SU-DHL-6 (cell line): ENCODE results near the gene CNPY1.

ENCODE experiments used
- H2AFZ ChIP-seq: fragments of 200-600 bp; sonication (generic); 2 replicates; pipeline ENCODE4 v1.6.1; 2014; ENCODE audit warnings: low read depth, mild to moderate bottlenecking, moderate library complexity, mixed read lengths, antibody characterized with exemption, low read length; ENCODE audit not compliant: severe bottlenecking
- H3F3A ChIP-seq: fragments of 200-600 bp; shearing (Covaris generic); 2 replicates; pipeline ENCODE4 v1.6.0; 2016; ENCODE audit warnings: antibody characterized with exemption, mild to moderate bottlenecking; ENCODE audit not compliant: insufficient read depth
- H3K27ac ChIP-seq: fragments of 200-600 bp; sonication (generic); 2 replicates; pipeline ENCODE4 v1.5.1; 2016; ENCODE audit warnings: low read depth, mild to moderate bottlenecking, low read length, moderate library complexity, mixed read lengths
- H3K27me3 ChIP-seq: fragments of 200-600 bp; sonication (generic), shearing (Covaris generic); 2 replicates; pipeline ENCODE4 v1.6.0; 2014; ENCODE audit warnings: mild to moderate bottlenecking, low read length
- H3K36me3 ChIP-seq: fragments of 200-600 bp; sonication (generic); 2 replicates; pipeline ENCODE4 v1.6.1; 2014; ENCODE audit warnings: mild to moderate bottlenecking, low read length, mixed read lengths
- H3K4me2 ChIP-seq: fragments of 300-600, 200-600 bp; shearing (Covaris generic), sonication (generic); 2 replicates; pipeline ENCODE4 v1.6.0; 2014; ENCODE audit warnings: low read length, low read depth, mild to moderate bottlenecking; ENCODE audit not compliant: poor library complexity, severe bottlenecking
- H3K4me3 ChIP-seq: fragments of 200-600 bp; sonication (generic); 2 replicates; pipeline ENCODE4 v1.5.1; 2014; ENCODE audit warnings: antibody characterized with exemption, low read length, mild to moderate bottlenecking, mixed read lengths; ENCODE audit not compliant: insufficient read depth, poor library complexity, severe bottlenecking
- H3K79me2 ChIP-seq: fragments of 200-600 bp; sonication (generic); 2 replicates; pipeline ENCODE4 v1.6.1; 2014; ENCODE audit warnings: mild to moderate bottlenecking, low read length, moderate library complexity; ENCODE audit not compliant: insufficient read depth
- H3K9ac ChIP-seq: fragments of 200-600 bp; sonication (generic); 2 replicates; pipeline ENCODE4 v1.7.0; 2014; ENCODE audit warnings: mild to moderate bottlenecking, low read length
- H3K9me2 ChIP-seq: fragments of 200-600 bp; sonication (generic); replicated peaks from 2 replicates; pipeline ENCODE4 v1.6.1; 2014; ENCODE audit warnings: low read length; ENCODE audit not compliant: insufficient read depth
- H3K9me3 ChIP-seq: fragments of 200-600 bp; sonication (generic); 2 replicates; pipeline ENCODE4 v1.6.1; 2014; ENCODE audit warnings: low read length, mixed read lengths; ENCODE audit not compliant: insufficient read depth
- H4K20me1 ChIP-seq: fragments of 200-600 bp; sonication (generic); 2 replicates; pipeline ENCODE4 v1.6.1; 2014; ENCODE audit warnings: low read depth, mild to moderate bottlenecking, antibody characterized with exemption, low read length, moderate library complexity, mixed read lengths
- EZH2phosphoT487 ChIP-seq: fragments of 200-600 bp; sonication (generic), shearing (Covaris generic); conservative IDR thresholded peaks from 2 replicates; pipeline ENCODE4 v1.6.1; 2018; ENCODE audit warnings: mild to moderate bottlenecking, antibody characterized with exemption, low read length, moderate library complexity, mixed read lengths
- TF ChIP-seq, protein P1 (sequence below): fragments of 200-600 bp; sonication (generic); IDR thresholded peaks from one replicate; pipeline ENCODE4 v1.5.1; 2017; ENCODE audit warnings: antibody characterized with exemption, mild to moderate bottlenecking, low read length, moderate library complexity; ENCODE audit not compliant: insufficient read depth, poor library complexity, severe bottlenecking

The CNPY1 gene

GRCh38 chr7:155471718-155472117 is 74.6 kb downstream of the CNPY1 start:
- no peaks in the 10 kb centered on the region for H3K79me2 ChIP-seq
- H3K27ac ChIP-seq, result no peak overlapping the region
- no peaks in the 10 kb centered on the region for H3K27me3 ChIP-seq
- H3K9me3 ChIP-seq, result no peaks in the 10 kb centered on the region
- no peak overlapping the region for H3K4me3 ChIP-seq
- TF ChIP-seq, protein P1, sequence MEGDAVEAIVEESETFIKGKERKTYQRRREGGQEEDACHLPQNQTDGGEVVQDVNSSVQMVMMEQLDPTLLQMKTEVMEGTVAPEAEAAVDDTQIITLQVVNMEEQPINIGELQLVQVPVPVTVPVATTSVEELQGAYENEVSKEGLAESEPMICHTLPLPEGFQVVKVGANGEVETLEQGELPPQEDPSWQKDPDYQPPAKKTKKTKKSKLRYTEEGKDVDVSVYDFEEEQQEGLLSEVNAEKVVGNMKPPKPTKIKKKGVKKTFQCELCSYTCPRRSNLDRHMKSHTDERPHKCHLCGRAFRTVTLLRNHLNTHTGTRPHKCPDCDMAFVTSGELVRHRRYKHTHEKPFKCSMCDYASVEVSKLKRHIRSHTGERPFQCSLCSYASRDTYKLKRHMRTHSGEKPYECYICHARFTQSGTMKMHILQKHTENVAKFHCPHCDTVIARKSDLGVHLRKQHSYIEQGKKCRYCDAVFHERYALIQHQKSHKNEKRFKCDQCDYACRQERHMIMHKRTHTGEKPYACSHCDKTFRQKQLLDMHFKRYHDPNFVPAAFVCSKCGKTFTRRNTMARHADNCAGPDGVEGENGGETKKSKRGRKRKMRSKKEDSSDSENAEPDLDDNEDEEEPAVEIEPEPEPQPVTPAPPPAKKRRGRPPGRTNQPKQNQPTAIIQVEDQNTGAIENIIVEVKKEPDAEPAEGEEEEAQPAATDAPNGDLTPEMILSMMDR, result no peak
- no peak for TF ChIP-seq EZH2phosphoT487
- H2AFZ ChIP-seq, result no peak overlapping the region
- no peak overlapping the region for H3K4me2 ChIP-seq
- H3K9me2 ChIP-seq, result no peaks in the 10 kb centered on the region
- H4K20me1 ChIP-seq, result no peaks in the 10 kb centered on the region
- H3F3A ChIP-seq, result no peaks in the 10 kb centered on the region
- H3K36me3 ChIP-seq, result no peaks in the 10 kb centered on the region
- no peak overlapping the region for H3K9ac ChIP-seq

DNA sequence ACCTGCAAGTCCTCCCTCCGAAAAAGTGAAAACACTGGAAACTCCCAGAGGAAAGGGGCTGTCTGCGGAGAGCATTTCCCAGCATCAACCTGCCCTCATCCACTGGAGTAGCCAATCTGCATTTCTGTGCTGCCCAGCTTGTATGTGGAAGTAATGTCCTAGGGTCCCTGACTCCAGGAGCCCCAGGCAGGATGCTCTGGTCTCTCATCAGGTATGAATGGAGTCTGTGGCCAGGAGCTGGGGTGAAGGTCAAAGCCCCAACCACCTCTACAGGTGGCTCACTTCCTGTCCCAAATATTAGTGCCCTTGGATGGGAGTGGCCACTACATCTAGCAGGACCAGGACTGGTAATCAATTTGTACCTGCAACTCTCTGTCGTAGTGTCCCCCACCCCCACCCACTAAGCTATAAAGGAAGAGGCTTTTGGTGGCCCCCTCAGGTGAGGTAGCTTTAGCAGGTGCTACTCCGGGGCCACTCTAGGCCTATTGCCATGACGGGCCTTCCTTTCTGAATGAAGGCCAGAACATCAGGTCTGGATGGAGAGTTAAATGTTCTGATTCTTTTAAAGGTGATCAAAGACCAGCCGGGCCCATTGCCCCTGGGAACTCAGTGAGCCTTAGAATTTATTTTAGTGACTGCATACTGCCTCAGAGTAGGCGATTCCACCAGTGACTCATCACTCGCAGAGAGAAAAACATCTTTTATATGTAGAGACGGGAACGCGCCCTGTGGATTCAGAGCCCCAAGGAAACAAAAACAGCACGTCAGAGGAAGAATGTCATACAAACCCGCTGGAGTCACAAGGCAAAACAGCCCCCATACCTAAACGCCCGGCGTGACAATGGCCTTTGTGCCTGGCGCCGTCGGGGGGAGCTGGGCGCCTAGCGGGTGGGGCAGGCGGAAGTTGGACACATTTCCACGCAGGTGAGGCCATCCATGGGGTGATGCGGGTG is 75.4 kb downstream of the CNPY1 start:
- no peaks in the 10 kb centered on the region for H3F3A ChIP-seq
- no peak overlapping the region for H3K9ac ChIP-seq
- no peaks in the 10 kb centered on the region for H3K27me3 ChIP-seq
- no peak for TF ChIP-seq EZH2phosphoT487
- TF ChIP-seq, protein P1, result no peak
- no peak overlapping the region for H3K4me3 ChIP-seq
- no peak overlapping the region for H3K27ac ChIP-seq
- no peaks in the 10 kb centered on the region for H3K9me3 ChIP-seq
- no peaks in the 10 kb centered on the region for H3K79me2 ChIP-seq
- H2AFZ ChIP-seq, result no peak overlapping the region
- no peaks in the 10 kb centered on the region for H4K20me1 ChIP-seq
- no peaks in the 10 kb centered on the region for H3K9me2 ChIP-seq
- H3K36me3 ChIP-seq, result no peaks in the 10 kb centered on the region
- no peak overlapping the region for H3K4me2 ChIP-seq

DNA sequence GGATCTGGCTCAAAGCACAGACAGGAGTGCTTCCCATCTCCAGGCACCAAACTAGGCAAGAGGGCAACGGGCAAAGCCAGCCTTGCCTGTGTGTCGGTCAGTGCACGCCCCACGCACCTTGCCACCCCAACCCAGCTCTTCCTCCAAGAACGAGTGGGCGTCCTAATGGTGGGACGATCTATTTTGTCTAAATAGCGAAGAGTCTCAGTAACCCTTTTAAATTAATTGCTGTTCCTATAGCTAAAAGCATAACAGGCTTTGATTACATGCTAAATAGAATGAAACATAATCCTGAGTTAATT is 76.2 kb downstream of the CNPY1 start:
- no peaks in the 10 kb centered on the region for H3K36me3 ChIP-seq
- no peaks in the 10 kb centered on the region for H3K27me3 ChIP-seq
- H3F3A ChIP-seq, result no peaks in the 10 kb centered on the region
- no peak overlapping the region for H2AFZ ChIP-seq
- no peak overlapping the region for H3K4me3 ChIP-seq
- TF ChIP-seq EZH2phosphoT487, result no peak
- TF ChIP-seq, protein P1, result no peak
- H3K9ac ChIP-seq, result no peak overlapping the region
- H3K9me2 ChIP-seq, result no peaks in the 10 kb centered on the region
- H4K20me1 ChIP-seq, result no peaks in the 10 kb centered on the region
- no peaks in the 10 kb centered on the region for H3K9me3 ChIP-seq
- no peaks in the 10 kb centered on the region for H3K79me2 ChIP-seq
- H3K4me2 ChIP-seq, result no peak overlapping the region
- no peak overlapping the region for H3K27ac ChIP-seq
